Measurements from ENCODE around the gene TEDDM1. TPM values are rescaled to one million over a fixed set of nuclear protein-coding genes. Genes with fewer than 3 reads are reported as not detected.

TEDDM1 gene
- total RNA-seq, 3 donors from 2014 or later, result not detected

- DNase-seq (no peak), ATAC-seq (no peak)
- Histone ChIP-seq H3K4me1 (ENCODE audit: low read depth) (no peaks in the 10 kb centered on the region), H3K4me3 (no peak overlapping the region), H3K9me3 (peaks cover 3% of the 10 kb centered on the region), H3K36me3 (ENCODE audit: low read depth) (no peaks in the 10 kb centered on the region)
- intact Hi-C loops (cut with DNase I, micrococcal nuclease), result no loop called here
- TF ChIP-seq CTCF (IDR thresholded peaks at IDR 0.05), result no peak
Observed at GRCh38 chr1:182442333-182442732, 41.9 kb upstream of the TEDDM1 start.

- DNase-seq, result no peak
- Histone ChIP-seq H3K4me3 (no peak overlapping the region), H3K36me3 (ENCODE audit: low read depth) (no peaks in the 10 kb centered on the region), H3K9me3 (peaks cover 3% of the 10 kb centered on the region), H3K4me1 (ENCODE audit: low read depth) (no peaks in the 10 kb centered on the region)
- no peak for ATAC-seq
- TF ChIP-seq CTCF (IDR thresholded peaks at IDR 0.05), result no peak
- intact Hi-C loops (cut with DNase I, micrococcal nuclease), result no loop called here
Observed at GRCh38 chr1:182441719-182442118, 41.3 kb upstream of the TEDDM1 start.

GRCh38 chr1:182438326-182438725, 37.9 kb upstream of the TEDDM1 start:
- H3K36me3 ChIP-seq (ENCODE audit: low read depth), result no peaks in the 10 kb centered on the region
- no peaks in the 10 kb centered on the region for H3K4me1 ChIP-seq (ENCODE audit: low read depth)
- DNase-seq (no peak), ATAC-seq (no peak)
- intact Hi-C loops (cut with DNase I, micrococcal nuclease), result no loop called here
- peaks cover 3% of the 10 kb centered on the region for H3K9me3 ChIP-seq
- no peak overlapping the region for H3K4me3 ChIP-seq
- TF ChIP-seq CTCF (IDR thresholded peaks at IDR 0.05), result no peak

- Histone ChIP-seq H3K9me3 (peaks cover under 1% of the 10 kb centered on the region), H3K4me3 (no peak overlapping the region), H3K4me1 (ENCODE audit: low read depth) (no peaks in the 10 kb centered on the region), H3K36me3 (ENCODE audit: low read depth) (no peaks in the 10 kb centered on the region)
- DNase-seq, result no peak
- intact Hi-C loops (cut with DNase I, micrococcal nuclease), result no loop called here
- ATAC-seq, result no peak
- no peak for TF ChIP-seq CTCF (IDR thresholded peaks at IDR 0.05)
Observed at GRCh38 chr1:182433580-182433979, 33.1 kb upstream of the TEDDM1 start.

- ATAC-seq, result no peak
- intact Hi-C loops (cut with DNase I, micrococcal nuclease), result no loop called here
- no peak for TF ChIP-seq CTCF (IDR thresholded peaks at IDR 0.05)
- no peak overlapping the region for H3K4me3 ChIP-seq
- H3K9me3 ChIP-seq, result no peaks in the 10 kb centered on the region
- H3K36me3 ChIP-seq (ENCODE audit: low read depth), result no peaks in the 10 kb centered on the region
- no peaks in the 10 kb centered on the region for H3K4me1 ChIP-seq (ENCODE audit: low read depth)
- no peak for DNase-seq
Observed at GRCh38 chr1:182431278-182431677, 30.8 kb upstream of the TEDDM1 start.
